Measurements from ENCODE around the gene IQGAP3.

- no peak for TF ChIP-seq CTCF (IDR thresholded peaks at IDR 0.05)
- TF ChIP-seq EP300 (IDR thresholded peaks at IDR 0.05) = no peak
- no peak for TF ChIP-seq POLR2A (IDR thresholded peaks at IDR 0.05; ENCODE audit: low read depth)
- TF ChIP-seq POLR2AphosphoS5 (IDR thresholded peaks at IDR 0.05) = no peak
Measured at GRCh38 chr1:156496211-156496761, 76.1 kb downstream of the IQGAP3 start.

Measured in esophagus muscularis mucosa (tissue), 4 donors.